Fibroblast of lung (primary cell): Measurements from ENCODE around the gene TBC1D25. TPM values are rescaled to one million over a fixed set of nuclear protein-coding genes. Genes with fewer than 3 reads are reported as not detected.

ENCODE experiments used
- DNase-seq, 2 donors: peaks; one replicate each; pipeline versions ENCODE4 v3.0.0 to v3.0.0-alpha.2; 2010; ENCODE audit warnings: low read depth in 2 of 2
- H2AFZ ChIP-seq: 2 replicates; pipeline ENCODE4 v1.5.1; 2012; ENCODE audit warnings: low read length, control low read depth, inconsistent platforms
- H3K27ac ChIP-seq: 2 replicates; pipeline ENCODE4 v1.5.1; 2011; ENCODE audit warnings: low read length, control low read depth; ENCODE audit not compliant: insufficient read depth
- H3K27me3 ChIP-seq: 2 replicates; pipeline ENCODE4 v1.5.1; 2011; ENCODE audit warnings: mild to moderate bottlenecking, low read length; ENCODE audit not compliant: control insufficient read depth, insufficient read depth
- H3K36me3 ChIP-seq: 2 replicates; pipeline ENCODE4 v1.5.1; 2011; ENCODE audit warnings: low read length; ENCODE audit not compliant: control insufficient read depth, insufficient read depth
- H3K4me1 ChIP-seq: 2 replicates; pipeline ENCODE4 v1.5.1; 2011; ENCODE audit warnings: low read length; ENCODE audit not compliant: control insufficient read depth, insufficient read depth; ENCODE audit errors: extremely low read depth
- H3K4me2 ChIP-seq: 2 replicates; pipeline ENCODE4 v1.5.1; 2011; ENCODE audit warnings: low read length, control low read depth; ENCODE audit not compliant: insufficient read depth; ENCODE audit errors: extremely low read depth
- H3K4me3 ChIP-seq, 4 experiments: fragments of 200-600 bp in 1 of 4; sonication (generic) in 1 of 4; replicated peaks in 1 of 4; 2 replicates each; pipeline ENCODE4 v1.5.1; 2011 to 2016; ENCODE audit warnings: low read length in 4 of 4, low read depth in 3 of 4, mild to moderate bottlenecking in 3 of 4, control low read depth in 2 of 4, inconsistent platforms in 1 of 4, mixed read lengths in 1 of 4; ENCODE audit not compliant: insufficient read depth in 1 of 4; ENCODE audit errors: control extremely low read depth in 1 of 4
- H3K79me2 ChIP-seq: 2 replicates; pipeline ENCODE4 v1.5.1; 2012; ENCODE audit warnings: mild to moderate bottlenecking, low read length, inconsistent platforms; ENCODE audit not compliant: control insufficient read depth, insufficient read depth
- H3K9ac ChIP-seq: 2 replicates; pipeline ENCODE4 v1.5.1; 2011; ENCODE audit warnings: mild to moderate bottlenecking, low read length, control low read depth; ENCODE audit not compliant: insufficient read depth
- H3K9me3 ChIP-seq: 2 replicates; pipeline ENCODE4 v1.5.1; 2012; ENCODE audit warnings: low read depth, low read length; ENCODE audit not compliant: control insufficient read depth, insufficient read depth
- H4K20me1 ChIP-seq: 2 replicates; pipeline ENCODE4 v1.5.1; 2011; ENCODE audit warnings: low read length; ENCODE audit not compliant: control insufficient read depth, insufficient read depth; ENCODE audit errors: extremely low read depth
- CTCF ChIP-seq, 2 donors: IDR thresholded peaks in 1 of 2; conservative IDR thresholded peaks in 1 of 2; 1 replicate in 1 of 2; 2 replicates in 1 of 2; pipeline ENCODE4 v1.5.1; 2011 to 2012; ENCODE audit warnings: low read length in 2 of 2, control low read depth in 1 of 2, inconsistent platforms in 1 of 2, low read depth in 1 of 2, mild to moderate bottlenecking in 1 of 2
- EZH2 ChIP-seq: IDR thresholded peaks from 2 replicates; pipeline ENCODE4 v1.5.1; 2012; ENCODE audit warnings: low read length, control low read depth, mild to moderate bottlenecking; ENCODE audit errors: missing control alignments
- polyA plus RNA-seq, 2 donors: library from polyadenylated mRNA; depleted of rRNA in 1 of 2; stranded (reverse) in 1 of 2; unstranded in 1 of 2; fragments of >200 nt; gene quantifications; 2 replicates each; pipeline ENCODE4 v1.2.1, GENCODE V29; 2011 to 2012; ENCODE audit warnings: missing spikeins in 1 of 2
- total RNA-seq: library from RNA; depleted of rRNA; stranded (reverse); fragments of >200 nt; gene quantifications from 2 replicates; pipeline ENCODE4 v1.2.1, GENCODE V29; 2014

The TBC1D25 gene
- total and polyA plus RNA-seq, 2 donors (not counting 1 experiment from before 2014, with no cell fraction given), result 5.1 to 8.5 TPM

DNA sequence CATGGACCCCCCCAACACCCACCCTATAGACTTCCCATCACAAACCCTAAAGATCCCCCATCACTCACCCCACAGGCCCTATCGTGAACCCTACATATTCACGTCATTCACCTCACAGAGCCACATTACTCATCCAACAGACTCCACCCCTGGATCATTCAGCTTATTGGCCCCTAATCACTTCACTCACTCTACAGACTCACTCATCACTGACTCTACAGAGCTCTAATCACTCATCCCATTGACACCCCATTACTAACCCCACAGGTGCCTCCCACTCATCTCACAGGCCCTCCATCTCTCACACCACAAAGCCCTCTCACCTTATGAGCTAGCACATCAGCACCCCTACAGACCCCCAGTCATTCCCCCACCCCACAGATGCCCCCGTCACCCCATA is 6.3 kb upstream of the TBC1D25 start:
- no peak for DNase-seq

GRCh38 chrX:48538641-48539344 is 721 bp upstream of the TBC1D25 start:
- no peak overlapping the region for H3K9ac ChIP-seq
- H2AFZ ChIP-seq, result no peak overlapping the region
- H3K4me2 ChIP-seq, result peak overlapping the region; percentile 5
- TF ChIP-seq CTCF (conservative IDR thresholded peaks at IDR 0.05 in 1 of 2, IDR thresholded peaks at IDR 0.05 in 1 of 2; ENCODE audit: low read depth in 1 of 2, low read length in 2 of 2) (no peak), EZH2 (no peak)
- no peaks in the 10 kb centered on the region for H3K36me3 ChIP-seq
- H4K20me1 ChIP-seq, result no peaks in the 10 kb centered on the region
- no peaks in the 10 kb centered on the region for H3K9me3 ChIP-seq
- peak overlapping the region; percentile 61 for H3K27ac ChIP-seq
- no peaks in the 10 kb centered on the region for H3K27me3 ChIP-seq
- no peaks in the 10 kb centered on the region for H3K4me1 ChIP-seq
- peak overlapping the region in 2 of 4 experiments; percentile 43 to 78 for H3K4me3 ChIP-seq
- H3K79me2 ChIP-seq, result peaks cover 4% of the 10 kb centered on the region
- DNase-seq, result no peak

More for the DNA sequence above, 6.3 kb upstream of the TBC1D25 start:
- H4K20me1 ChIP-seq, result no peaks in the 10 kb centered on the region
- H2AFZ ChIP-seq, result no peak overlapping the region
- no peak overlapping the region for H3K27ac ChIP-seq
- H3K4me1 ChIP-seq, result peaks cover 3% of the 10 kb centered on the region
- no peaks in the 10 kb centered on the region for H3K27me3 ChIP-seq
- no peak for TF ChIP-seq CTCF (conservative IDR thresholded peaks at IDR 0.05 in 1 of 2, IDR thresholded peaks at IDR 0.05 in 1 of 2; ENCODE audit: low read depth in 1 of 2, low read length in 2 of 2)
- H3K4me3 ChIP-seq, result no peak overlapping the region
- no peaks in the 10 kb centered on the region for H3K9me3 ChIP-seq
- H3K79me2 ChIP-seq, result no peaks in the 10 kb centered on the region
- H3K9ac ChIP-seq, result no peak overlapping the region
- no peaks in the 10 kb centered on the region for H3K36me3 ChIP-seq
- no peak overlapping the region for H3K4me2 ChIP-seq

GRCh38 chrX:48540028-48540375 is 488 bp downstream of the TBC1D25 start:
- Histone ChIP-seq H2AFZ (peak overlapping the region; percentile 80), H4K20me1 (no peaks in the 10 kb centered on the region), H3K27ac (peak overlapping the region; percentile 76), H3K4me2 (peak overlapping the region; percentile 39), H3K79me2 (peaks cover 4% of the 10 kb centered on the region), H3K4me3 (peak overlapping the region; percentile 65 to 78 (median 67)), H3K27me3 (no peaks in the 10 kb centered on the region), H3K9me3 (no peaks in the 10 kb centered on the region), H3K36me3 (no peaks in the 10 kb centered on the region), H3K4me1 (no peaks in the 10 kb centered on the region), H3K9ac (peak overlapping the region; percentile 72)
- TF ChIP-seq EZH2 (no peak), CTCF (conservative IDR thresholded peaks at IDR 0.05 in 1 of 2, IDR thresholded peaks at IDR 0.05 in 1 of 2; ENCODE audit: low read depth in 1 of 2, low read length in 2 of 2) (no peak)
- DNase-seq, result peak; percentile 28 to 30
